Omental fat pad (tissue), 4 donors: ENCODE results near the gene KCNIP1. TPM values are rescaled to one million over a fixed set of nuclear protein-coding genes. Genes with fewer than 3 reads are reported as not detected.

Source experiments
- ATAC-seq: fragments of 150-250 bp; one replicate; pipeline ENCODE4 v1.9.1; 2016; ENCODE audit warnings: mild to moderate bottlenecking, moderate library complexity; ENCODE audit not compliant: low FRiP score
- DNase-seq: peaks from one replicate; pipeline ENCODE4 v3.0.0-alpha.2; 2019; ENCODE audit warnings: low spot score
- CTCF ChIP-seq, 3 donors: fragments of 450-650 bp; IDR thresholded peaks; one replicate each; pipeline ENCODE4 v1.5.1; 2016 to 2017; ENCODE audit warnings: antibody characterized with exemption in 3 of 3, mild to moderate bottlenecking in 3 of 3, moderate library complexity in 2 of 3
- total RNA-seq, 4 donors: library from RNA; depleted of rRNA; stranded (reverse); fragments of >200 nt; gene quantifications; one replicate each; pipeline ENCODE4 v1.1.0, GENCODE V29; 2016

KCNIP1 gene
- total RNA-seq, 4 donors from 2014 or later, result 0.25 TPM; not detected in 3

GRCh38 chr5:170720984-170721383 lies 217.2 kb downstream of the KCNIP1 start:
- TF ChIP-seq CTCF (IDR thresholded peaks at IDR 0.05), result no peak
- no peak for DNase-seq
- no peak for ATAC-seq

DNA sequence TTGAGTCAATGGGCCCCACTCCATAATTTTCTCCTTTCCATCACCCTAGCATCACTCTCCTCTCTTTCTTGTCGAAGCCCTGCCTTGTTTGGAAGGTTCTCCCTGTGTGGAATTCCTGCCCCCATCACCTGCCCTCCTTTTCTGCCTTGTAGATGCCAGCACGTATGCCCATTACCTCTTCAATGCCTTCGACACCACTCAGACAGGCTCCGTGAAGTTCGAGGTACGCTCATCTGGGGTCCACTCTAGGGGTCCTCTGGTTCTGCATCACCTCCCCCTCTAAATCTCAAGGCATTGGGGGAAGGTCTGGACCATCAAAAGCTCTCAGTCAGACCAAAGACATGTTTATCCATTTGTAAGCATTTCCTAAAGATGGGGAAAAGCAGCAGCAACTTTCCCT lies 217.9 kb downstream of the KCNIP1 start:
- DNase-seq, result no peak
- ATAC-seq, result no peak

GRCh38 chr5:170722316-170722715 lies 218.5 kb downstream of the KCNIP1 start:
- DNase-seq (no peak), ATAC-seq (no peak)
- TF ChIP-seq CTCF (IDR thresholded peaks at IDR 0.05), result no peak

More for the DNA sequence above, 217.9 kb downstream of the KCNIP1 start:
- no peak for TF ChIP-seq CTCF (IDR thresholded peaks at IDR 0.05)

DNA sequence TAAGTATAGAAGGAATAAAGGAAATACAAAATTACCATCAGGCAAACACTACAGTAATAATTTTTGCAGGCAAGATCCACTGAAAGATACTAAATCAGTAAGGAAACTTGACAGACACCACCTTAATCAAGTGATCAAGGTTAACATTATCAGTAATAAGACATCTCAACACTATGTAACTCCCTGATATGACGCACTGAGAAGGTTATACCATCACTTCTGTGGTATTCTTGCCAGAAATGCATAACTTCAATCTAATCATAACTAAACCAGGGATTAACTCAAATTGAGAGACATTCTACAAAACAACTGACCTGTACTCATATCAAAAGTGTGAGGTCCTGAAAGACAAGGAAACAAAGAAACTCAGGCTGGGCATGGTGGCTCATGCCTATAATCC lies 227.2 kb downstream of the KCNIP1 start:
- ATAC-seq (no peak), DNase-seq (no peak)
- no peak for TF ChIP-seq CTCF (IDR thresholded peaks at IDR 0.05)

GRCh38 chr5:170732685-170733084 lies 228.9 kb downstream of the KCNIP1 start:
- no peak for TF ChIP-seq CTCF (IDR thresholded peaks at IDR 0.05)

GRCh38 chr5:170736966-170737365 lies 233.1 kb downstream of the KCNIP1 start:
- DNase-seq (no peak), ATAC-seq (no peak)
- TF ChIP-seq CTCF (IDR thresholded peaks at IDR 0.05), result no peak

More at GRCh38 chr5:170732685-170733084, 228.9 kb downstream of the KCNIP1 start:
- ATAC-seq (no peak), DNase-seq (no peak)

DNA sequence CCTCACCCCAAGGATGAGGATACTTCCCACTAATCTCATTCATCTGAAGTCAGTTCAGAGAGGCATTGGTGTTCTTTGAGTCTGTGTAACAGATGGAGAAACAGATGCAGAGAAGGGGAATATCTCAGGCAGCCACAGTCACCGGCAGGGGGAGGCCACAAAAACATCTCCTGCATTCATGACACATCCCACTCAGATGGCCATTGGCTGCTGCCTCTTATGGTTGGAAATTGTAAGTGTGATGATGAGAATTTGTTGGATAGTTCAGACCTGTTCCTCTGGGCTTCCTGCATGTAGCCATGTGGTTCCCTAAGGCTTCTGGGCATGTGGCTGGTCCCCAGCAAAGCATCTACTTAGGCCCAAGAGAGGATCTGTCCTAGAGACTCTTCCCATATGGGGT lies 233.8 kb downstream of the KCNIP1 start:
- no peak for ATAC-seq
- DNase-seq, result no peak
- TF ChIP-seq CTCF (IDR thresholded peaks at IDR 0.05), result no peak
